Measurements from ENCODE around the gene PCDHGA10. TPM values are rescaled to one million over a fixed set of nuclear protein-coding genes. Genes with fewer than 3 reads are reported as not detected.

PCDHGA10 gene
- total RNA-seq (2022; extraction: Qiagen RNA extraction; ENCODE audit: low read depth) = 0.03 TPM in 1 of 5 replicates, not detected in the others

DNA sequence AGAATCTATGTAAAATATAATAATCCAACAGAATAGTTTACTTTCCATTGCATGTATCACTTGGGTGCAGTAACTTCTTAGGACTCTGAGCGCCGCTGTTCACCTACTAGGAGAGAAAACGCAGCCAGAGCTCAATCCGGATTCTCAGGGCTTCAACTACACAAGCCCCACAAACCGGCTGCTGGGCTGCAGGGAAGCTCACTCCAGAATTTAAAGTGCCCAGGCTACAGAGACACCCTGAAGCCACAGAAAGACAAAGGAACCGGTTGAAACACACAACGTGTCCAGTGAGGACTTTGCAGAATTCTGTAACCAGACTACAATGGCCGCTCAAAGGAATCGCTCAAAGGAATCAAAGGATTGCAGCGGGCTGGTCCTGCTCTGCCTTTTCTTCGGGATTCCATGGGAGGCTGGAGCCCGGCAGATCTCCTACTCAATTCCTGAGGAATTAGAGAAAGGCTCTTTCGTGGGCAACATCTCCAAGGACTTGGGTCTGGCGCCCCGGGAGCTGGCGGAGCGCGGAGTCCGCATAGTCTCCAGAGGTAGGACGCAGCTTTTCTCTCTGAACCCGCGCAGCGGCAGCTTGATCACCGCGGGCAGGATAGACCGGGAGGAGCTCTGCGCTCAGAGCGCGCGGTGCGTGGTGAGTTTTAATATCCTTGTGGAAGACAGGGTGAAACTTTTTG, at the start of gene PCDHGA10:
TSS of gene PCDHGA10 (plus strand) at position 134 of the 686 bp plus-strand sequence. CDS start at position 323, 189 bp downstream.

DNA sequence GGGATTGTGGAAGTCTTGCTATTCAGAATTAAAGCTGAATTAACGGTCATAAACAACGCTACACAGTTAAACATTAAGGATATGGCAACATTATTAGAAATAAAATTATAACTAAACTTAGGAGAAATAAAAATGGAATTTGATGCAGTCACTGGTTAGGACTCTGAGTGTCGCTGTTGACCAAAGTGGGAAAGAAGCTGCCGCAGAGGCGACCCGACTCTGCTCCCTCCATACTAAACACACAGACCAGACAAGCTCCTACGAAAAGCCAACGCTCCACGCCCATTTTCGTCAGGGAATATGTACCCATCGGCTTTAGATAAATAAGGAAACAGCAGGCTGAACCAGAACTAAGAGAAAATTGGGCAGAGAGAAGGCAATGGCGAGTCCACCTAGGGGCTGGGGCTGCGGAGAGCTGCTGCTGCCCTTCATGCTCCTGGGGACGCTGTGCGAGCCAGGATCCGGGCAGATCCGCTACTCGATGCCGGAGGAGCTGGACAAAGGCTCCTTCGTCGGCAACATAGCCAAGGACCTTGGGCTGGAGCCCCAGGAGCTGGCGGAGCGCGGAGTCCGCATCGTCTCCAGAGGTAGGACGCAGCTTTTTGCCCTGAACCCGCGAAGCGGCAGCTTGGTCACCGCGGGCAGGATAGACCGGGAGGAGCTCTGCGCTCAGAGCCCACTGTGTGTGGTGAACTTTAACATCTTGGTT, 48.7 kb upstream of the PCDHGA10 start, which contains the start of gene PCDHGA5:
TSS of gene PCDHGA5 (plus strand) at position 211 of the 709 bp plus-strand sequence. CDS start at position 380, 169 bp downstream.

DNA sequence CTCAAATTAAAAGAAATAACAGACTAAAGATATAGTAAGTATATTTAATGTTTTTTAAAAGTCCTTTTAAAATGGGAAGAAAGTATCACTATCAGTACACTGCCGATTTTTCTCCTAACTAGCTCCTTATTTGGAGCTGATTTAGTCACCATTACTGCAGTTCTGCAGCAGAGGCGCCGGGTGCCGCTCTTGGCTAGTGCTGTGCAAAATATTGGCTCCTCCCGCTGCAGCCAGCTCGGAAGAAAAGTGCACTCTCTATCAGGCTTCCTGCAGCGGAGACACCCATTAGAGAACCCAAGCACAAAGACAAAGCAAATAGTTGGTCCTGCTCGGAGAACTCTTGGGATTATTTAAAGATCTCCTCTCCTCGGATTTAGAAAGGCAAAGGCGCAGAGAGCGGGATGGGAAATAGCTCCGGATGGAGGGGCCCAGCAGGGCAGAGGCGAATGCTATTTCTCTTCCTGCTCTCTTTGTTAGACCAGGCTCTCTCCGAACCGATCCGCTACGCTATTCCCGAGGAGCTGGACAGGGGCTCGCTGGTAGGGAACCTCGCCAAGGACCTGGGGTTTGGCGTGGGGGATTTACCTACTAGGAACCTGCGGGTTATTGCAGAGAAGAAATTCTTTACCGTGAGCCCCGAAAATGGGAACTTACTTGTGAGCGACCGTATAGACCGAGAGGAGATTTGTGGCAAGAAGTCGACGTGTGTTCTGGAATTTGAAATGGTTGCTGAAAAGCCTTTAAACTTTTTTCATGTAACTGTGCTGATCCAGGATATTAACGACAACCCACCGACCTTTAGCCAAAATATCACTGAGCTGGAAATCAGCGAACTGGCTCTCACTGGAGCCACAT, 42.6 kb upstream of the PCDHGA10 start, which contains the start of gene PCDHGB3:
TSS of gene PCDHGB3 (plus strand) at position 249 of the 855 bp plus-strand sequence. CDS start at position 402, 153 bp downstream.

DNA sequence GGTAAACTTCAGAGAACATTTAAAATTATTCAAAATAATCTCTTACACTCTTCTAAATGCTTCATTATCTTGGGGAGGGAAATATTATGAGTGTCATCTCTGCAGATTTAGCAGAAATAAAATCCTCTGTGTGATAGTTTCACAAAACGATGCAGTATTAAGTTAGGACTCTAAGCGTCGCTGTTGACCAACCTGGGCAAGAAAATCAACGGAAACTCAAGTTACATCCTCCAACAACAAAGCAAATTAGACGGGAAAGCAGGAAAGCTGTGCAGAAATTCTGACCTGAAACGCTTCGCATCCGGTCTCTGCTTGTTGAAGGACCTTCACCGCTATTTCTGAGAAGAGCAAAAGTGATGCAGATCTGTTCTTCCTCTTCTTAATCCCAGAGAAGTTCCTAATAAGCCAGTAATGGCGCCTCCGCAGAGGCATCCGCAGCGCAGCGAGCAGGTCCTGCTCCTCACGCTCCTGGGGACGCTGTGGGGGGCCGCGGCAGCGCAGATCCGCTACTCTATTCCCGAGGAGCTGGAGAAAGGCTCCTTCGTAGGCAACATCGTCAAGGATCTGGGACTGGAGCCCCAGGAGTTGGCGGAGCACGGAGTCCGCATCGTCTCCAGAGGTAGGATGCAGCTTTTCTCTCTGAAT, 39.0 kb upstream of the PCDHGA10 start, which contains the start of gene PCDHGA6:
TSS of gene PCDHGA6 (plus strand) at position 219 of the 645 bp plus-strand sequence. CDS start at position 412, 193 bp downstream.

DNA sequence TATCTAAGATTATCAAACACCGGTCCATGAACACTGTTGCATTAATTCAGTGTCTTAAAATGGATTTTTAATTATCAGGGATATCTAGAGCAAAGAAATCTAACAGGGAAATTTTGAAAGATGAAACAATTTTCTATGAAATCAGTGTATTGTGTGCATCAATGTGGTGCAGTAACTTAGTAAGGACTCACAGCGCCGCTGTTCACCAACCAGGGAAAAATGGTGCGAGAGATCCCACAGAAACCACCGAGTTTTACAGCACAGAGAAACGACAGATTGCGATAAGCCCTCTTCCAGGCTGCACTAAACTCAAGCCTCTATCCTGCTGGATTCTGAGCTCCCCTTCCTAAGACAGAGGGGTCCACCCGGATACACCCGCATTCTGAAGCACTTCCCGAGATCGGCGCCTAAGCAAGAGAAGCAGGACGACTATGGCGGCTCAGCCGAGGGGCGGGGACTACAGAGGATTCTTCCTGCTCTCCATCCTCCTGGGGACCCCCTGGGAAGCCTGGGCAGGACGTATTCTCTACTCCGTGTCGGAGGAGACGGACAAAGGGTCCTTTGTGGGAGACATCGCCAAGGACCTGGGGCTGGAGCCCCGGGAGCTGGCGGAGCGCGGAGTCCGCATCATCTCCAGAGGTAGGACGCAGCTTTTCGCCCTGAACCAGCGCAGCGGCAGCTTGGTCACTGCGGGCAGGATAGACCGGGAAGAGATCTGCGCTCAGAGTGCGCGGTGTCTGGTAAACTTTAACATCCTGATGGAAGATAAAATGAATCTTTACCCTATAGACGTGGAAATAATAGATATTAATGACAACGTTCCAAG, 30.1 kb upstream of the PCDHGA10 start, which contains the start of gene PCDHGA7:
TSS of gene PCDHGA7 (plus strand) at position 274 of the 826 bp plus-strand sequence. CDS start at position 432, 158 bp downstream.

DNA sequence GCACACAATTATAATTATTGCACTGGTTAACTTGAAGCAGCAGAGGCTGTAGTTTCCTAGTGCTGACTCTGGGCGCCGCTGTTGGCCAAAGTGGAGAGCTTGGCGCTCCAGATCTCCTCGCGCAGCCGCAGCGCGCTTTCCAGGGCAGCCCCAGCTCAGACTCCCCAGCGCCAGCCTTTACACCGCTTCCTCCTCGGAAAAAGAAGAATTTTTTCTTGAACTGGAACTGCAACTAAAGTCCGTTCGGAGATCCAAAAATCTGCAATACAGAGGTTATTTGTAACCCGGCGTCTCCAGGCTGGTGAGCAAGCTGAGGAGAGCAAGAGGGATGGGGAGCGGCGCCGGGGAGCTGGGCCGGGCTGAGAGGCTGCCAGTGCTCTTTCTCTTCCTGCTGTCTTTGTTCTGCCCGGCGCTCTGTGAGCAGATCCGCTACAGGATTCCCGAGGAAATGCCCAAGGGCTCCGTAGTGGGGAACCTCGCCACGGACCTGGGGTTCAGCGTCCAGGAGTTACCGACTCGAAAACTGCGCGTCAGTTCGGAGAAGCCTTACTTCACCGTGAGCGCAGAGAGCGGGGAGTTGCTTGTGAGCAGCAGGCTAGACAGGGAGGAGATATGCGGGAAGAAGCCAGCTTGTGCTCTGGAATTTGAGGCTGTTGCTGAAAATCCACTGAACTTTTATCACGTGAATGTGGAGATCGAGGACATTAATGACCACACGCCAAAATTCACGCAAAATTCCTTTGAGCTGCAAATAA, 25.1 kb upstream of the PCDHGA10 start, which contains the start of gene PCDHGB4:
TSS of gene PCDHGB4 (plus strand) at position 142 of the 755 bp plus-strand sequence. CDS start at position 329, 187 bp downstream.

DNA sequence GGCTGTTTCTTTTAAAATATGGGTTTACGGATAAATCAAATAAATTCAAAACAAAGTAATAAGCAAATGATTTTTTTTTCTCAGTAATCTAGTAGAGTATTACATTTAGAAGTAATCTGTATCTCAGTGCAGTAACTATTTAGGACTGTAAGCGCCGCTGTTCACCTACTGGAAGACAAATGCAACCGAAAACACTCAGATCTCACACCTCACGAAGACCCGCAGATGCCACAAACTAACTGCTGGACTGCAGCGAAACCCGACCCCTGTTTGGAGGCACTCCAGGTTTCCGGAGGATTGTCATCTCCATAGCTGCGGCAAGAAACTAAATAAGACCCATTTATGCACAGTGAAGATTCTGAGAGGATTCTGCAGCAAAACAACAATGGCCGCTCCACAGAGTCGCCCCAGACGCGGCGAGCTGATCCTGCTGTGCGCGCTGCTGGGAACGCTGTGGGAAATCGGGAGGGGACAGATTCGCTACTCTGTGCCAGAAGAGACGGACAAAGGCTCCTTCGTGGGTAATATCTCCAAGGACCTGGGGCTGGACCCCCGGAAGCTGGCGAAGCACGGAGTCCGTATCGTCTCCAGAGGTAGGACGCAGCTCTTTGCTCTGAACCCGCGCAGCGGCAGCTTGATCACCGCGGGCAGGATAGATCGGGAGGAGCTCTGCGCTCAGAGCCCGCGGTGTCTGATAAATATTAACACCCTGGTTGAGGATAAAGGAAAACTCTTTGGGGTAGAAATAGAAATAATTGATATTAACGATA, 20.2 kb upstream of the PCDHGA10 start, which contains the start of gene PCDHGA8:
TSS of gene PCDHGA8 (plus strand) at position 205 of the 770 bp plus-strand sequence. CDS start at position 386, 181 bp downstream.

DNA sequence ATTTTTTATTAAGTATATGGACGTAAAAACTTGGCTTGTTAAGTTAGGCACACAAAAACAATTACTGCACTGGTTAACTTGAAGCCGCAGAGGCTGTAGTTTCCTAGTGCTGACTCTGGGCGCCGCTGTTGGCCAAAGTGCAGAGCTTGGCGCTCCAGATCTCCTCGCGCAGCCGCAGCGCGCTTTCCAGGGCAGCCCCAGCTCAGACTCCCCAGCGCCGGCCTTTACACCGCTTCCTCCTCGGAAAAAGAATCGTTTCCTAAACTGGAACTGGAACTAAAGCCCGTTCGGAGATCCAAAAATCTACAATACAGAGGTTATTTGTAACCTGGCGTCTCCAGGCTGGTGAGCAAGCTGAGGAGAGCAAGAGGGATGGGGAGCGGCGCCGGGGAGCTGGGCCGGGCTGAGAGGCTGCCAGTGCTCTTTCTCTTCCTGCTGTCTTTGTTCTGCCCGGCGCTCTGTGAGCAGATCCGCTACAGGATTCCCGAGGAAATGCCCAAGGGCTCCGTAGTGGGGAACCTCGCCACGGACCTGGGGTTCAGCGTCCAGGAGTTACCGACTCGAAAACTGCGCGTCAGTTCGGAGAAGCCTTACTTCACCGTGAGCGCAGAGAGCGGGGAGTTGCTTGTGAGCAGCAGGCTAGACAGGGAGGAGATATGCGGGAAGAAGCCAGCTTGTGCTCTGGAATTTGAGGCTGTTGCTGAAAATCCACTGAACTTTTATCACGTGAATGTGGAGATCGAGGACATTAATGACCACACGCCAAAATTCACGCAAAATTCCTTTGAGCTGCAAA, 14.8 kb upstream of the PCDHGA10 start, which contains the start of gene PCDHGB5:
TSS of gene PCDHGB5 (plus strand) at position 192 of the 796 bp plus-strand sequence. CDS start at position 373, 181 bp downstream.

DNA sequence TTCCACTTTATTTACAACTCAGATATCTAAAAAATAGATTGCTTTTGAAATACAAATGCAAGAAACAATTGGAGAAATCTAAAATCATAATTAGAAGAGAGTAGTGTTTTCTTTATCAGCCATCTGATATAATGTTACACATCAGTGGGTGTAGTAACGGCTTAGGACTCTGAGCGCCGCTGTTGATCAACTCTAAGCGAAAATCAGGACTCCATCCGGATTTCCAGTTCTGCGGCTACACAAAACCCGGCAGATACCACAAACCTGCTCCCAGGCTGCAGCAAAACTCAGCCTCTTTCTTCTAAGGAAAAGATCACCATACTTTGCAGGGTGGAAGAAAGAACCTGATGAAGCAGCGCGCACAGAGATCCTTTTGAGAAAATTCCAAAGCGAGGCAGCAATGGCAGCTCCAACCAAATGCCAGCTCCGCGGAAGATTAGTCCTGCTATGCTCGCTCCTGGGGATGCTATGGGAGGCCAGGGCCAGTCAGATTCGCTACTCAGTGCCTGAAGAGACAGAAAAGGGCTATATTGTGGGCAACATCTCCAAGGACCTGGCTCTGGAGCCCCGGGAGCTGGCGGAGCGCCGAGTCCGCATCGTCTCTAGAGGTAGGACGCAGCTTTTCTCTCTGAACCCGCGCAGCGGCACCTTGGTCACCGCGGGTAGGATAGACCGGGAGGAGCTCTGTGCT, 10.1 kb upstream of the PCDHGA10 start, which contains the start of gene PCDHGA9:
TSS of gene PCDHGA9 (plus strand) at position 226 of the 691 bp plus-strand sequence. CDS start at position 401, 175 bp downstream.

DNA sequence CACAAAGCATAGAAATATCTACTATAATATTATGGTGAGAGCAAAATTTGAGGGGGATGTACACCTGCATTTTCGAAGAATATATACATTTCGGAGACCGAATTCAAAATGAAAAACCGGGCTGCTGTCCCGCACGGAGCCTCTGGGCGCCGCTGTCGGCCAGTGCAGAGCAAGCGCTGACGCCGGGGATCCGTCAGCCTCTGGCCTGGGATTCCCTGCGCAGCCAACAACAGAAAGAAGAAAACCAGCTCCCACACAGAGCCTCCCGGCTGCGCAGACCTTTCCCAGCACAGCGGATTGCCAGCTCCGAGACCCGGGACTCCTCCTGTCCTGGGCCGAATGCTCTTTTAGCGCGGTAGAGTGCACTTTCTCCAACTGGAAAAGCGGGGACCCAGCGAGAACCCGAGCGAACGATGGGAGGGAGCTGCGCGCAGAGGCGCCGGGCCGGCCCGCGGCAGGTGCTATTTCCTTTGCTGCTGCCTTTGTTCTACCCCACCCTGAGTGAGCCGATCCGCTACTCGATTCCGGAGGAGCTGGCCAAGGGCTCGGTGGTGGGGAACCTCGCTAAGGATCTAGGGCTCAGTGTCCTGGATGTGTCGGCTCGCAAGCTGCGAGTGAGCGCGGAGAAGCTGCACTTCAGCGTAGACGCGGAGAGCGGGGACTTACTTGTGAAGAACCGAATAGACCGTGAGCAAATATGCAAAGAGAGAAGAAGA, 4.8 kb upstream of the PCDHGA10 start, which contains the start of gene PCDHGB6:
TSS of gene PCDHGB6 (plus strand) at position 232 of the 716 bp plus-strand sequence. CDS start at position 414, 182 bp downstream.

DNA sequence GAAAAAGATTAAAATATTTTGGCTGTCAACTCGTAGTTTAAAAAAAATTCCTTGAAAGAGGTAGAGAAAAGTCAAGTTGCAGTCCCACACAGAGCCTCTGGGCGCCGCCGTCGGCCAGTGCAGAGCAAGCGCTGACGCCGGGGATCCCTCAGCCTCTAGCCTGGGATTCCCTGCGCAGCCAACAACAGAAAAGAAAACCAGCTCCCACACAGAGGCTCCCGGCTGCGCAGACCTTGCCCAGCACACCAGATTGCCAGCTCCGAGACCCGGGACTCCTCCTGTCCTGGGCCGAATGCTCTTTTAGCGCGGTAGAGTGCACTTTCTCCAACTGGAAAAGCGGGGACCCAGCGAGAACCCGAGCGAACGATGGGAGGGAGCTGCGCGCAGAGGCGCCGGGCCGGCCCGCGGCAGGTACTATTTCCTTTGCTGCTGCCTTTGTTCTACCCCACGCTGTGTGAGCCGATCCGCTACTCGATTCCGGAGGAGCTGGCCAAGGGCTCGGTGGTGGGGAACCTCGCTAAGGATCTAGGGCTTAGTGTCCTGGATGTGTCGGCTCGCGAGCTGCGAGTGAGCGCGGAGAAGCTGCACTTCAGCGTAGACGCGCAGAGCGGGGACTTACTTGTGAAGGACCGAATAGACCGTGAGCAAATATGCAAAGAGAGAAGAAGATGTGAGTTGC, 4.8 kb downstream of the PCDHGA10 start, which contains the start of gene PCDHGB7:
TSS of gene PCDHGB7 (plus strand) at position 184 of the 679 bp plus-strand sequence. CDS start at position 367, 183 bp downstream.

DNA sequence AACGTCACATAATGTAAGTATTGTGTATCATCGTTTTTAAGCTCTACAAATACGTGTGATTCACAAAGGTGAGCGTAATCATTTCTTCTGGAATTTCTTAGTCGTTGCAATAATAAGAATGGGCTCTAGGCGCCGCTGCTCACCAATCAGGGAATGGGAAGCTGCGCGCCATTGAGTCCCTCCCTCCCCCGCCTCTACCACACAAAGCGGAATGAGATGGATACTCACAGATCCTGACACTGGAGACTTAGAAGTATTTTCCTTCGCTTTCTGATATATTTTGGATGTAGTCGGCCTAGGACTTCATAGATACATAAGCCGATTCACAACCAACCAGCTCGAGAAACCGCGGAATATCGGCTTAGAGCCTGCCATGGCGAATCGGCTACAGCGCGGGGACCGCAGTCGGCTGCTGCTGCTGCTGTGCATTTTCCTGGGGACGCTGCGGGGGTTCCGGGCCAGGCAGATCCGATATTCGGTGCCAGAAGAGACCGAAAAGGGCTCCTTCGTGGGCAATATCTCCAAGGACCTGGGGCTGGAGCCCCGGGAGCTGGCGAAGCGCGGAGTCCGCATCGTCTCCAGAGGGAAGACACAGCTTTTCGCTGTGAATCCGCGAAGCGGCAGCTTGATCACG, 8.2 kb downstream of the PCDHGA10 start, which contains the start of gene PCDHGA11:
TSS of gene PCDHGA11 (plus strand) at position 197 of the 634 bp plus-strand sequence. CDS start at position 374, 177 bp downstream.

DNA sequence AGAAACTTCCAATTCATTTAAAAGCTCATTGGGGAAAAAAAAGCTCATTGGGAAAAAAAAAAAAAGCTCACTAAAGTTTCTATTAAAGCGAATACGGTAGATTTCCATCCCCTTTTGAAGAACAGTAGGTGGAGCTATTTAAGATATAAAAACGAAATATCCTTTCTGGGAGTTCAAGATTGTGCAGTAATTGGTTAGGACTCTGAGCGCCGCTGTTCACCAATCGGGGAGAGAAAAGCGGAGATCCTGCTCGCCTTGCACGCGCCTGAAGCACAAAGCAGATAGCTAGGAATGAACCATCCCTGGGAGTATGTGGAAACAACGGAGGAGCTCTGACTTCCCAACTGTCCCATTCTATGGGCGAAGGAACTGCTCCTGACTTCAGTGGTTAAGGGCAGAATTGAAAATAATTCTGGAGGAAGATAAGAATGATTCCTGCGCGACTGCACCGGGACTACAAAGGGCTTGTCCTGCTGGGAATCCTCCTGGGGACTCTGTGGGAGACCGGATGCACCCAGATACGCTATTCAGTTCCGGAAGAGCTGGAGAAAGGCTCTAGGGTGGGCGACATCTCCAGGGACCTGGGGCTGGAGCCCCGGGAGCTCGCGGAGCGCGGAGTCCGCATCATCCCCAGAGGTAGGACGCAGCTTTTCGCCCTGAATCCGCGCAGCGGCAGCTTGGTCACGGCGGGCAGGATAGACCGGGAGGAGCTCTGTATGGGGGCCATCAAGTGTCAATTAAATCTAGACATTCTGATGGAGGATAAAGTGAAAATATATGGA, 17.7 kb downstream of the PCDHGA10 start, which contains the start of gene PCDHGA12:
TSS of gene PCDHGA12 (plus strand) at position 176 of the 782 bp plus-strand sequence. CDS start at position 429, 253 bp downstream.

